SU-DHL-6 (cell line): ENCODE measurements around the gene USF1.
"Not testable (repeated sequence)": the region's sequence is repeated elsewhere in the genome, so short reads cannot be mapped to it uniquely, and the experiment has no call there.

Experiments used
- H2AFZ ChIP-seq: fragments of 200-600 bp; sonication (generic); 2 replicates; pipeline ENCODE4 v1.6.1; 2014; ENCODE audit warnings: low read depth, mild to moderate bottlenecking, moderate library complexity, mixed read lengths, antibody characterized with exemption, low read length; ENCODE audit not compliant: severe bottlenecking
- H3F3A ChIP-seq: fragments of 200-600 bp; shearing (Covaris generic); 2 replicates; pipeline ENCODE4 v1.6.0; 2016; ENCODE audit warnings: antibody characterized with exemption, mild to moderate bottlenecking; ENCODE audit not compliant: insufficient read depth
- H3K27ac ChIP-seq: fragments of 200-600 bp; sonication (generic); 2 replicates; pipeline ENCODE4 v1.5.1; 2016; ENCODE audit warnings: low read depth, mild to moderate bottlenecking, low read length, moderate library complexity, mixed read lengths
- H3K27me3 ChIP-seq: fragments of 200-600 bp; sonication (generic), shearing (Covaris generic); 2 replicates; pipeline ENCODE4 v1.6.0; 2014; ENCODE audit warnings: mild to moderate bottlenecking, low read length
- H3K36me3 ChIP-seq: fragments of 200-600 bp; sonication (generic); 2 replicates; pipeline ENCODE4 v1.6.1; 2014; ENCODE audit warnings: mild to moderate bottlenecking, low read length, mixed read lengths
- H3K4me2 ChIP-seq: fragments of 300-600, 200-600 bp; shearing (Covaris generic), sonication (generic); 2 replicates; pipeline ENCODE4 v1.6.0; 2014; ENCODE audit warnings: low read length, low read depth, mild to moderate bottlenecking; ENCODE audit not compliant: poor library complexity, severe bottlenecking
- H3K4me3 ChIP-seq: fragments of 200-600 bp; sonication (generic); 2 replicates; pipeline ENCODE4 v1.5.1; 2014; ENCODE audit warnings: antibody characterized with exemption, low read length, mild to moderate bottlenecking, mixed read lengths; ENCODE audit not compliant: insufficient read depth, poor library complexity, severe bottlenecking
- H3K79me2 ChIP-seq: fragments of 200-600 bp; sonication (generic); 2 replicates; pipeline ENCODE4 v1.6.1; 2014; ENCODE audit warnings: mild to moderate bottlenecking, low read length, moderate library complexity; ENCODE audit not compliant: insufficient read depth
- H3K9ac ChIP-seq: fragments of 200-600 bp; sonication (generic); 2 replicates; pipeline ENCODE4 v1.7.0; 2014; ENCODE audit warnings: mild to moderate bottlenecking, low read length
- H3K9me2 ChIP-seq: fragments of 200-600 bp; sonication (generic); replicated peaks from 2 replicates; pipeline ENCODE4 v1.6.1; 2014; ENCODE audit warnings: low read length; ENCODE audit not compliant: insufficient read depth
- H3K9me3 ChIP-seq: fragments of 200-600 bp; sonication (generic); 2 replicates; pipeline ENCODE4 v1.6.1; 2014; ENCODE audit warnings: low read length, mixed read lengths; ENCODE audit not compliant: insufficient read depth
- H4K20me1 ChIP-seq: fragments of 200-600 bp; sonication (generic); 2 replicates; pipeline ENCODE4 v1.6.1; 2014; ENCODE audit warnings: low read depth, mild to moderate bottlenecking, antibody characterized with exemption, low read length, moderate library complexity, mixed read lengths
- CTCF ChIP-seq: fragments of 200-600 bp; sonication (generic); IDR thresholded peaks from one replicate; pipeline ENCODE4 v1.5.1; 2017; ENCODE audit warnings: antibody characterized with exemption, mild to moderate bottlenecking, low read length, moderate library complexity; ENCODE audit not compliant: insufficient read depth, poor library complexity, severe bottlenecking
- EZH2phosphoT487 ChIP-seq: fragments of 200-600 bp; sonication (generic), shearing (Covaris generic); conservative IDR thresholded peaks from 2 replicates; pipeline ENCODE4 v1.6.1; 2018; ENCODE audit warnings: mild to moderate bottlenecking, antibody characterized with exemption, low read length, moderate library complexity, mixed read lengths

The USF1 gene

GRCh38 chr1:161017756-161018630, 27.8 kb downstream of the USF1 start:
- Histone ChIP-seq H4K20me1 (no peaks in the 10 kb centered on the region), H3K79me2 (no peaks in the 10 kb centered on the region), H3K36me3 (no peaks in the 10 kb centered on the region), H3K9ac (no peak overlapping the region), H3K27me3 (0 out of 2 replicates have a peak, but pooled peaks cover 3% of the 10 kb centered on the region), H3K9me2 (no peaks in the 10 kb centered on the region), H3K4me3 (no peak overlapping the region), H3K9me3 (no peaks in the 10 kb centered on the region), H3K27ac (no peak overlapping the region), H2AFZ (no peak overlapping the region), H3F3A (peaks cover 21% of the 10 kb centered on the region), H3K4me2 (no peak overlapping the region)
- TF ChIP-seq EZH2phosphoT487 = no peak
- no peak for TF ChIP-seq CTCF

GRCh38 chr1:161017181-161017580, 28.6 kb downstream of the USF1 start:
- H3K4me3 ChIP-seq, H3K4me2 ChIP-seq, H3K36me3 ChIP-seq, H3K79me2 ChIP-seq, H3K9me2 ChIP-seq, H3K9ac ChIP-seq, H3K27me3 ChIP-seq, H3K27ac ChIP-seq, H2AFZ ChIP-seq, H4K20me1 ChIP-seq, H3K9me3 ChIP-seq: not testable (repeated sequence)
- peaks cover 17% of the 10 kb centered on the region for H3F3A ChIP-seq

GRCh38 chr1:161016683-161017082, 29.1 kb downstream of the USF1 start:
- H3K36me3 ChIP-seq, H3K9me2 ChIP-seq, H3K4me2 ChIP-seq, H3K9ac ChIP-seq, H3K27me3 ChIP-seq, H3K79me2 ChIP-seq, H3K27ac ChIP-seq, H3K4me3 ChIP-seq, H4K20me1 ChIP-seq, H3K9me3 ChIP-seq, H2AFZ ChIP-seq: not testable (repeated sequence)
- peaks cover 12% of the 10 kb centered on the region; the same call in 1 of the 2 replicates for H3F3A ChIP-seq

GRCh38 chr1:161013488-161014230, 32.1 kb downstream of the USF1 start:
- H3F3A ChIP-seq = no peaks in the 10 kb centered on the region
- peak overlapping the region; percentile 47 for H3K4me2 ChIP-seq
- H3K9ac ChIP-seq = peak overlapping the region; percentile 17; the same call in 1 of the 2 replicates
- no peaks in the 10 kb centered on the region; the same call in 1 of the 2 replicates for H3K79me2 ChIP-seq
- no peaks in the 10 kb centered on the region for H3K9me3 ChIP-seq
- H3K36me3 ChIP-seq = no peaks in the 10 kb centered on the region
- H3K9me2 ChIP-seq = no peaks in the 10 kb centered on the region
- no peaks in the 10 kb centered on the region for H4K20me1 ChIP-seq
- H2AFZ ChIP-seq = peak overlapping the region; percentile 20
- H3K27ac ChIP-seq = peak overlapping the region; percentile 39; the same call in 1 of the 2 replicates
- H3K4me3 ChIP-seq = peak overlapping the region; percentile 22
- H3K27me3 ChIP-seq = no peaks in the 10 kb centered on the region
- no peak for TF ChIP-seq EZH2phosphoT487
- no peak for TF ChIP-seq CTCF
